Activated naive CD4-positive, alpha-beta T cell treated with Interleukin-2 at 50 U/mL for 16 hours (primary cell): ENCODE data around the gene IMPDH1.

ENCODE experiments used
- DNase-seq: peaks from one replicate; pipeline ENCODE4 v3.0.0-alpha.2; 2020

The IMPDH1 gene

GRCh38 chr7:128434413-128435326 is 24.9 kb upstream of the IMPDH1 start:
- DNase-seq = no peak

- no peak for DNase-seq
Observed at GRCh38 chr7:128431754-128432153, 22.0 kb upstream of the IMPDH1 start.

GRCh38 chr7:128431221-128431620 is 21.4 kb upstream of the IMPDH1 start:
- no peak for DNase-seq

DNA sequence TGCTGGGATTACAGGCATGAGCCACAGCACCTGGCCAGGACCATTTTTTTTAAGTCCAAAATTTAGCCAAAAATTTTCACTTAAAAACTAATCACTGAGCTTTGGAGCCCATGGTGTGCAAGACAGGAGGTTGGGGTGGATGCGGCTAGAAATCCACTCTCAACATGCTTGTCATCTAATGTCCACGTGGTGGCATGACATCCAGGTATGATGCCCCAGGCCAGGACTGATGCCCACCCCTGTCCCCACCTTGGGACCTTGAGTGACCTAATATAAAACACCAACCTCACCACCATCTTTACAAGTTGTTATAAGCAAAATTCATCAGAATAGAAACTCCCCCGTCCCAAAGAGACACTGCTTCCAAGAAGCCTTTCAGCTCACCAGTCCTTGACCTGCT is 20.4 kb upstream of the IMPDH1 start:
- DNase-seq = no peak

GRCh38 chr7:128427289-128427891 is 17.6 kb upstream of the IMPDH1 start:
- no peak for DNase-seq

- DNase-seq = peak; percentile 79
Observed at GRCh38 chr7:128425850-128426249, 16.1 kb upstream of the IMPDH1 start.

DNA sequence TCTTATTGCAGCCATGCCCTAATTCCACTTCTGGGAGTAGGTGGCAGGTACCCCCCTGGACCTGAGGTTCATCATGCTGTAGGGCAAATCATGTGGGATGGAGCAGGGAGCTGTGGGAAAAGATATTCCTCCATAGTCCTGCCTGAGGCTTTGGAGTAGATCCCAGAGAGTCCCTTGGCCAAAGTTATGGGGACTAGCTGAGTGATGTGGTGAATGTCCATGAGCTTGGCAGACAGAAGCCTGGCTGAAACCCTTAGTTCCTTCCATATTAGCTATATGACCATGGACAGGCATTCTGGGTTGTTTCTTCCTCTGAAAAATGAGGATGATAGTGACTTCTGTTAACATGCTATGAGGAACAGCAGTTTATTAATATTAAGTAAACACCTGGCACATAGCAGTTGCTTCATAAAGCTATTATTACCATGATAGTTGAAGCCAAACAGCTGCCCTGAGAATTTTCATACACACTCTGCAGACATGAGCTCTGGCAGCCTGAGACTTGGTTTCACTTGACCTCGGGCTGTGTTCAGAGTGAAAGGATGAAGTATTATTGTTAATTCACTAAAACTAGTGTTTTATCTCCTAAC is 15.0 kb upstream of the IMPDH1 start:
- DNase-seq = no peak

DNA sequence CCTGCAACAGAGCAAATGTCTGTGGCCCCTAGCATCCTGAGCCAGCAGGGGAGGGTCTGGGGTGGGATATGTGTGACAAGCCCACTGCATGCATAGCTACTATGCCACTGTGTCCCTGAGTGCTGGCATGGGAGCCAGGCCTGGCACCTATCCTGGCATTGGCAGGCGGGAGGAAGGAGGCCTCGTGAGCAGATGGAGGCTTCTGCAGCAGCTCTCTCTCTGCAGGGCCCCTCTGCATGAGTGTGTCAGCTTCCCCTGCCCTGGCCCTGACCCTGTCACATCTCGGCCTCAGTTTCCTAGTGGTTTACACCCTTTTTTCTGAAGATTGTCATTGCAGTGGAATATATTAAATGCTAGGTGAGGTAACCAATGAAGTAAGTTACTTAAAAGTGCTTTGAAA is 13.1 kb upstream of the IMPDH1 start:
- DNase-seq = no peak

- no peak for DNase-seq
Observed at GRCh38 chr7:128422037-128422436, 12.3 kb upstream of the IMPDH1 start.

GRCh38 chr7:128421384-128421783 is 11.6 kb upstream of the IMPDH1 start:
- DNase-seq = no peak

GRCh38 chr7:128420773-128421172 is 11.0 kb upstream of the IMPDH1 start:
- no peak for DNase-seq

DNA sequence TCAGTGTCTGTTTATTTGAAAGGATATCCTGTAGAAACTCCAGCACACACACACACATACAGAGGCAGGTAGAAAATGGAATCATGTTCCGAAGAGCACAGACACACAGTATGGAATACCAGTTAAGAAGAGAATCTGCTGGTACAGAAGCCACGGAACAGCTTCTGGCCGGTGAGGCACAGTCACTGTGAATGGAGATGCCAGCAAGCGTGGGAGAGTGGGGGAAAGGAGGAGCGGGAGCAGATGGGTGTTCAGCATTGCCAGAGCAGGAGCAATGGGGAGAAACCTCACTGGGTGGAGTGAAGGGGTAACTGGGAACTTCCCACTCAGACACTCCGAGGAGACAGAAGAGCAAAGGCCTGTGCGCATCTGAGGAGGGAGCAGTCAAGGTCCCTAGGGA is 9.5 kb upstream of the IMPDH1 start:
- DNase-seq = no peak

DNA sequence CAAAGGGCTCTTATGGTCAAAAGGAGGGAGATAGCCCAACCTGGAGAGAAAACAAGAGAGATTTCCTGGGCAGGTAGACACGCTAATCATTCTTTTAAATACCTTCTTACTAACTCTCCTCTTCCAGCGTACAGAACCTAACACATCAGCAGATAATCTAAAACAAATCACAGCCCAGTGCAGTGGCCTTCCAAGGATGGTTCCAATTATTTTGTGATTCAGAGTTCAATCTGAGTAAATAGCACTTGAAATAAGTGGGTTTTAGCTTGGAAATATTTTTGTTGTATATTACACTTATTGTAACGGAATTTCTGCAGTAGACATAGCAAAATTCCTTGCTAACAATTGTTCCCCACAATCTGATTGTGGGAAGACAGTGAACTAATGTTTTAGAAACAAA is 7.3 kb upstream of the IMPDH1 start:
- no peak for DNase-seq

DNA sequence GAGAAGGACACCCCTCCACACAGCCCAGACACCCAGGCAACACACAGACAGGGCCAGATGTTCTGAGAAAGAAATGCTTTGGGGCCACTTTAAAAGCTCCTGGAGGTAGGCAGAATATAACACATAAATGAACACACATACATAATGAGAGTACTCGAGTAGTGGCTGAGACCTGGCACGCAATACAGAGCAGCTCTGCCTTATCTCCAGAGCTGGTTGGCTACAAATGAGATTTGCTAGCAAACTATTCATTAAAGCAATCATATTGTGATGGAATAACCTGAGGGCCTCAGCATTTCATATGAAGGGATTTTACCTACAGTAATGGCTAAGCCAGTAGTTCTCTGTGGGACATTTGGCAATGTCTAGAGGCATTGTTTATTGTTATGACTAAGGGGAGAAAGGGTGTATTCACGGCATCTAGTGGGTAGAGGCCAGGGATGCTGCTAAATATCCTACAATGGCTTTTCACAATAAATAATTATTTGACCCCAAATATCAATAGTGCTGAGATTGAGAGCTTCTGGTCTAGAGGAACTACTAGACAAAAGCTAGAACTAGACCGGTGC is 5.5 kb upstream of the IMPDH1 start:
- DNase-seq = no peak

GRCh38 chr7:128410451-128410753 is 620 bp upstream of the IMPDH1 start:
- DNase-seq = no peak

DNA sequence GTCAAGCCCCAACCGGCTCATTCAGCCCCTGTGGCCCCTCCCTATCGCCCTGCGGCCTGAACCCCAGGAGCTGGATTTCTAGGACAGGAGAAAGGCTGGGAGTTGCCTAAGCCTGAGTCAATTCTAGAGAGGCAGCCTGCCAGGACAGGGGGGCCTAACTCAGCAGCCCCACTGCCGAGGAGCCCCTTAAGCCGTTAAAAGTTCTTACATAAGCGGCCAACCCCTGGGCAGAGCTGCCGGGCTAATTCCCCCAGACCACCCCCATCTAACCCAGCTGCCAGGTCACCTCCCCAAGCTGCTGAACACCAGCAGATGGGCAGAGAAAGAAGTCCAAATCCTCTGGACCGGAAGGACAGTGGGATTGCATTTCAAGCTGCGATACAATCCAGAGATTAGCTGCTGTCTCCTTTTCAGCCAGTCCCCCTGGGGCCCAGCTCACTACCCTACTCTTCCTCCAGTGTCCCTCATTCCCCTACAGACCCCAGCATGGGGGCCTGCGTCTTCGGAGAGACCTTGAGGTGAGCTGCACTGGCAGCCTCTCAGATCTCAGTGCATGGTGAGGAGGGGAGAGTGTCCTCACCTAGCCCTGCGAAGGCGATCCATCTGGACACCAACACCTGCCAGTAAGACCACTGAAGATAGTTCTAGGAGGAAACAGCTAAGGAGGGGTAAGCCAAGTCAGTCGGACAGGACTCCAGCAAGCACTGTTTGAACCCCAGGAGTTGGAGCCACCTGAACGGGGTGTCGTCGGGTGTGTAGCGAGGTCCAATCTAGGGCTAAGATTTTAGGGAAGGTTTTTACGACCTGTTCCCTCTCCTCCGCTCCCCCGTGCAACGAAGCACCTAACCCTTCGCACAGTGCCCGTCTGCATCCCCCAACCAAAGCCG is 830 bp downstream of the IMPDH1 start:
- no peak for DNase-seq

DNA sequence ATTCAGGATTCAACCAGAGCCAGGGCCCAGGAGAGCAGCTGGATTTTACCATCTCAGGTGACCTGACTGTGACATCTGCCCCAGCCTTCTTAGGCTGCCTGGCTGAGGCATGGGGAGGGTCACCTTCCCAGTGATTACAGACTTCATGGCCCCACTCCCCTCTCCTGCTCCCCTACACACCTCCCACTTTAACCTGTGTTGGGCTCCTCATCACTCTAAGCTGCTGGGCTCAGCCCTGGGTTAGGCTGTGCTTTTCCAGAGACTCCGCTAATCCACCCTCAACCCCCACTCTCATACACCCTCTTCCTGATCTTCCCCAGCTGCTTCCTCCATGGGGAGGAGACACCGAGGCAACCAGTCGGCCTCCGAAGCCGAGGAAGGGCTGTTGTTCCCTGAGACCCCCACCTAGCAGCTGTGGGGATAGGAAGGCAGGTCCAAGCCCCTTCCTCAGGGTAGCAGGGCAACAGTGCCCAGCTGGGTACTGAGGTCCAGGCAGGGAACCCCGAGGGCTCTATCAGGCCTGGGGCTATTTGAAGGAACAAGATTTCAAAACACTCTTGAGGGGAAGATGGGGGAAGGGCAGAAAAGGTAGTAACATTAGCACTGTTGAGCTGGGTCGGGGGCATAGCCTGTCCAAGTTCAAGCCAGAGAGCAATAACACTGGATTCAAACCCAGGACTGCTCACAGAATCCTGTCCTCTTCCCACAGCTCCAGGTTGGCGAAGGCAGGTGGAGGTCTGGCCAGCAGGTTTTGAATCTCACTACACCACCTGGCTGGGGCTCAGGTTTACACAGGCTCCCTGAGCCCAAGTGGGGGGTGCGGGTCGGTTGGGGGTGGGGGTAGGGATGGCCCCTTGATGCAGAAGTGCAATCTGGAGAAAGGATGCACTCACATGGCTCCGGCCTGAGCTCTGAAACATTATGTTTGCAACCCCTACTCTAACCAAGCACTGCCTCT is 1.8 kb downstream of the IMPDH1 start:
- no peak for DNase-seq

GRCh38 chr7:128407233-128407589 is 2.6 kb downstream of the IMPDH1 start:
- no peak for DNase-seq

DNA sequence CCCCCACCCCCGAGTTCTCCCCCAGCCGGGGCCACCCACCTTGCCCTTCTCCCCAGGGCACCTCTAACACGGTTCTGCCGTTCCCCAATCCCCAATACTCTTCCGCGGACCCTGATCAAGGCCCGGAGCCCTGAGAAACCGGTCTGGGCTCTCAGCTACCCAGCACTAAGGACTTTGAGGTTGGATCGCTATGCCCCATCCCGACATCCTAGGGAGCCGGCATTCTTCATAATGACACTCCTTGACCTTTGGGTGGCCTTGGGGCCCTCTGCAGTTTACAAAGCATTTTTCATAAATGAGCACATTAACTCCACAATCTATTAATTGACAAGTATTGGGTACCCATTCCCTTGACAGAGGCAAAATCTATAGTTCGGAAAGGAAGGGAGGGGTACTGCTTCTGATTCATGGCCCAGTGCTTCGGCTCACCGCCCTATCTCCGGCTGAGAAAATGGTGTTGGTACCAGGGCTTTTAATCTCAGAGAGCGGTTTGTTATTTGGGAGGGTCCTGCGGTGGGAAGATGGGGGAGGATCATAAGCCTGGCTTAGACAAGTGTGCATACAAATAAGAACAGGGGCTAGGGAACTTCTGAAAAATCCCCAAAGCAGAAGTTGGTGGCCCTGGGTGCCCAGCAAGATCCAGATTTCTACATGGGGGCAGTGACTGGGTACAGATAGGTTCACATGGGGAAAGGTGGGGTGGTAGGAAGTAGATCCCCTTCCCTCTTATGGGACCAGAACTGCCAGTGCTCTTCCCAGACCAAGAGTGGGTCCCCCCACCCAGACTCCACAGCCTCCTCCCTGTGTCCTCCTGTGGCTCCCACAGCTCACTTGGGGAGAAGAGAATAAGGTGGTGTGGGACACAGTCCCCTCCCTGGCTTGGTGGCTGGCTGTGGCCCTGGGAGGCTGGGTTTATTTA is 3.2 kb downstream of the IMPDH1 start:
- no peak for DNase-seq

- peak; percentile 64 for DNase-seq
Observed at GRCh38 chr7:128405471-128406313, 4.1 kb downstream of the IMPDH1 start.
